Activated CD4-positive, alpha-beta T cell treated with anti-CD3 and anti-CD28 coated beads, Interleukin-2, Interleukin-4, amounts not matched to agents 100 ng/mL and 50 ng/mL, durations not matched to agents 16 hours and 8 hours (primary cell): ENCODE results near the gene MPDZ.

ENCODE experiments used
- DNase-seq: peaks from one replicate; pipeline ENCODE4 v3.0.0-alpha.2; 2020; ENCODE audit warnings: low spot score

The MPDZ gene

DNA sequence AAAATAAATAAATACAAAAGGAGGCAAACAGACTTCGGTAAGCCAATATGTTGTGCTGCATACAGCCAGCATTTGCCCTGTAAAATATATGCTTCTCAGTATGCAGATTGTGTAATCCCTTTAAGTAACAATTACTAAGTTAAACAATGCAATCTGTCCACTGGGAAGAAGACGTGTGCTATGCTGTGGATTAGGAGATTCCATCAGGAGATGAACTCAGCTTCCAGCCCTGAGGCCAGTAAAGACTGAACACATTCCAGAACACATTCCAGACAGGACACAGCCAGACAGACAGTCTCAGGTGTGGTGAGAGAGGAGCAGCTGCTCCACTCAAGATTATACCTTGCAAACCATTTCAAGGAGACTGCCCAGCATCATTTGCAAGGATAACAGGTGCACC is 97.8 kb downstream of the MPDZ start:
- no peak for DNase-seq

- no peak for DNase-seq
Observed at GRCh38 chr9:13179257-13179656, 100.2 kb downstream of the MPDZ start.

DNA sequence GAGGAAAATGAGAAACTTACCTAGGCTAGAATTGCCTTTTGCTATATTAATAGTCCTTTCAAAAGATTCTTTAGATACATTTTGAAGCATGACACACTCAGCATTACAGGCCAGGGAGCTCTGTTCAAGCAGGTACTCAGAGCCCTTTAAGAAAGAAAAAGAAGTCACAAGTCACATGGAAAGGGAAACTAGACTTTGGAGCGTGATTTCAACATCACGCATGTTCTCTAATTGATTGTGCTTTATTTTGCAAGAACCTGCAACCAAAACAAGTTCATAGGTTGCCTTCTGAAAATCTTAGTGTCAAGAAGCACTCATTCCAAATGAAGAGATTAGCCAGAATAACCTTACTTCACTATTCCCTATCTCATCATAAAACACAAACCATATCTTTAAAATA is 103.8 kb downstream of the MPDZ start:
- DNase-seq = no peak

DNA sequence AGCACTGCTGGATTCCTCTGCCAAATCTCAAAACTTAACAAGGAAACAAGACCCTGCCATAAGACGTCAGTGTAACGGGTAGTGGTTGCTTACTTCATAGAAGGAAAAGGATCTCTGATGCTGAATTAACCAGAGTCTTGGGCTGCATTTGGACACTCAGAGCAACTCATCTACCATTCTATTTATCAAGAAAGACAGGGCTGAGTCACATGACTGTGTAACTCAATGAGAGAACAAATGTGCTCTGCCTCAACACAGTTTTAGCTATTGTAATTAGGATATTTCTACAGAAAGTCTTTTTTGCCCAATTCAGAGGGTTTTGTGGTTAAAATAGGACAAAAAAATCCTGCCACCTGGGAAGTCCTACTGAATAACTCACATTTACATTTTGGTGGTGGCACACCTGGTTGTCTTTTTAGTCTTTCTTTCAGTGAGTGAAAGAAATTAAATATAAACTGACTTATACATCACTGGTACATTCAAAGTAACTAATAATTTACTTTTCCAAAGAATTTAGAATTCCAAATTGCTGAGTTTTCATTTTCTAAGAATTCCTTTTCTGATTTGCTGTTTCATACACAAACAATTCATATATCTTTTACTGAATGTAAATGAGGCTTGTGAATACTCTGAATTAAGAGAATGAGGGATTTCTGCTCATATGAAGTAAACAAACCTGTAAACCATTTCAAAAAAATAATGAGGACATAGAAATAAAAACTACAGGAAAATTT is 104.4 kb downstream of the MPDZ start:
- DNase-seq = no peak

GRCh38 chr9:13173553-13173952 is 105.9 kb downstream of the MPDZ start:
- no peak for DNase-seq

DNA sequence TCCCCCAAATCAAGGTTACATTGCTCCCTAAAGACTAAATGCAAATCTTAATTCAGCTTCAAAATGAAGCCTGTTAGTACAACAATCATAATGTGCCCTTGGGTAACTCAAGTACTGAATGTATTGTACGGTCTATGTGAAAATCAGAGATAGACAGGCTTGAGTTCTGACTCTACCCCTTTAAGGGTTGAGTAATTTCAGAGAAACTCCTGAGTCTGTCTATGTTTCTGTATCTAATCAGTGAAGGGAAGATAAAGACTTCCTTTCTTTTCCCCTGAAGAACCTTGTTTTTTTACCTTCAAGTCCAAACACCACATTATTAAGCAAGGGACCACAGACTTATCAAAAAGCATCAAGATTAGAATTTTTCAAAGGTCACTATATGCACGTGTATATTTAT is 108.2 kb downstream of the MPDZ start:
- DNase-seq = no peak

- no peak for DNase-seq
Observed at GRCh38 chr9:13166996-13167395, 112.5 kb downstream of the MPDZ start.

- DNase-seq = no peak
Observed at GRCh38 chr9:13165956-13166355, 113.5 kb downstream of the MPDZ start.

DNA sequence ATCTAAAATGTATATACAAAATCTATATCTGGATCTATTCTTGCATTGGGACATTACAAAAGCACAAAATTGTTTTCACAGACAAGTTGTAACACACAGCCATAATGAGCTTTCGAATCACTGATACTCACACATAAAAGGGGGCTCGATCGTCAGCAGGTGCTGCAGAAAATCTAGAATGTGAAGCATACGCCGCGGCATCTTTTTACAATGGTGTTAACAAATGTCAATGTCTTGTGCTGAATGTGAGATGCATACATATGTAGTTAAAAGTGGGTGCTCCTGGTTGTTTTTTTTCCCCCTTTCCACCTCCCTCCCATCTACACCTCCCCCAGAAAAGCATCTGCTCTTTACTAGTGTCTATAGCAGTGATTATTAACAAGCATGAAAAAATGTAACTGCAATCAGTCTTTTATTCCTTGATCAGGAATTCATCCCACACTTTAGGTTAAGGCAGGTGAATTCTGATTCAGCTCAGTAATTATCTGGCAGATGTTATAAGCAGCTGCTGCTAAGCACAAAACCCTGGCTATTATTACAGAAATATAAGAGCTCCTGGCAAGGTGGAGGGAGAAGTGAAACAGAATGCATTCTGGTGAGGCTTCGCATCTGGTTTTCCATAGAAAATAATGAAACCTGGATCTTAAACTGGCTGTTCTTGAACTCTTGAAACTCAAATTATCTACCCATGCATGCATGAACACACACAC is 114.1 kb downstream of the MPDZ start:
- DNase-seq = no peak

- no peak for DNase-seq
Observed at GRCh38 chr9:13163946-13164345, 115.5 kb downstream of the MPDZ start.

GRCh38 chr9:13163287-13163686 is 116.2 kb downstream of the MPDZ start:
- no peak for DNase-seq

- DNase-seq = no peak
Observed at GRCh38 chr9:13160051-13160450, 119.4 kb downstream of the MPDZ start.

GRCh38 chr9:13158986-13159385 is 120.5 kb downstream of the MPDZ start:
- no peak for DNase-seq

DNA sequence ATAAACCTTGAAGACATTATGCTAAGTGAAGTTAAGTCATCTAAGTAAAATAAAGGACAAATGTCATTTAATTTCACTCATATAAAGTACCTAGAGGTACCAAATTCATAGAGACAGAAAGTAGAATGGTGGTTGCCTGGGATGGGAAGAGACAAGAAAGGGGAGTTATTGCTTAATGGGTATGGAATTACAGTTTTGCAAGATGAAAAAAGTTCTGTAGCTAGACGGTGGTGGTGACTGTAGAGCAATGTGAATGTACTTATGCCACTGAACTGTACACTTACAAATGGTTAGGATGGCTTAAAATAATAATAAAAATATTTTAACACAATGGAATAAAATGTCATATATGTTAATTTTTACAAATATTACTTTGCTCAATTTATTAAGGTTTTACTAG is 128.0 kb downstream of the MPDZ start:
- no peak for DNase-seq

- no peak for DNase-seq
Observed at GRCh38 chr9:13149454-13149853, 130.0 kb downstream of the MPDZ start.

GRCh38 chr9:13146840-13147239 is 132.7 kb downstream of the MPDZ start:
- DNase-seq = no peak

GRCh38 chr9:13145340-13145739 is 134.2 kb downstream of the MPDZ start:
- no peak for DNase-seq

- DNase-seq = no peak
Observed at GRCh38 chr9:13144166-13144775, 135.2 kb downstream of the MPDZ start.

GRCh38 chr9:13143281-13143680 is 136.2 kb downstream of the MPDZ start:
- DNase-seq = no peak

- DNase-seq = no peak
Observed at GRCh38 chr9:13142776-13143175, 136.7 kb downstream of the MPDZ start.

DNA sequence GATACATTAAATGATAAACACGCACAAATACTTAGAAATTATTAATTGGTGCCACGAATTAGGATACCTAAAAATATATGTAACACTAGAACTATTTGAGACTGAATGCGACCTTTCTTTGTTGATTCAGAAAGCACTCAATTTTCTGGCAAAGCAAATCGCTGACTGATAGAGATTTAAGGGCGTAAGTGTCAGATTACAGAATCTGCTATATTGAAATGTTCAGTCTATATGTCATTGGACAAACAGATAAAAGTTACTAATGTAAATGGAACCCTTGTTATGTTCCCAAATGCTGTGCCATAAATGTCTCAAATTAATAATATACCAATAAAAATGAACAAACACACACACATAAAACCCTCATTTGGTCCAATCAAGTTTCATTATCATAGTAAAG is 137.9 kb downstream of the MPDZ start:
- DNase-seq = no peak

GRCh38 chr9:13140843-13141592 is 138.5 kb downstream of the MPDZ start:
- no peak for DNase-seq
